Measurements from ENCODE around the gene ALDH3B1.

ALDH3B1 gene

DNA sequence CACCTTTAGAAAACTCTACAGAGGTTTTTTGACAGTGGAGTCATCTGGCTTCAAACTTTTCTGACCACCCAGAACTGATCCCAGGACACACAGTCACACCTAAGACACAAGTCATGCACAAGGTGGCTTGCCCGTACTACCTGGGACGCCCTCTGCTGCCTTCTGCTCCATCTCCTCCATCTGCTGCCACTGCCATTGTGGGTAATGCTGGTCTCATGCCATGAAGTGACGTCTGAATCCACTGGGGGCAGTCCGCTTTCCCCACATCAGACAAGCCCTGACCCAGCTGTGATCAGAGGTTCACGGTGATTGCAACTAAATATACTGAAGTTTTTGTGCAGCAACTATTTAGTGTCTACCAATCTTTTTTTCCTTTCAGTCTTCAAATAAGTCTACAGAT is 14.9 kb downstream of the ALDH3B1 start:
- H3K27ac ChIP-seq (ENCODE audit: low read depth, low read length): no peak overlapping the region
- peaks cover 39% of the 10 kb centered on the region for H3K4me1 ChIP-seq (ENCODE audit: control insufficient read depth, insufficient read depth, low read length, unreplicated experiment)
- H3K36me3 ChIP-seq (ENCODE audit: insufficient read depth, low read length): peaks cover 14% of the 10 kb centered on the region; the same call in 1 of the 2 replicates
- no peak overlapping the region for H2AFZ ChIP-seq (ENCODE audit: low read length, unreplicated experiment)
- peaks cover 3% of the 10 kb centered on the region for H3K79me2 ChIP-seq (ENCODE audit: control insufficient read depth, insufficient read depth, low read length, unreplicated experiment)
- no peak overlapping the region for H3K4me3 ChIP-seq (ENCODE audit: low read depth, low read length)
- no peaks in the 10 kb centered on the region for H3K27me3 ChIP-seq (ENCODE audit: insufficient read depth, low read length)

DNA sequence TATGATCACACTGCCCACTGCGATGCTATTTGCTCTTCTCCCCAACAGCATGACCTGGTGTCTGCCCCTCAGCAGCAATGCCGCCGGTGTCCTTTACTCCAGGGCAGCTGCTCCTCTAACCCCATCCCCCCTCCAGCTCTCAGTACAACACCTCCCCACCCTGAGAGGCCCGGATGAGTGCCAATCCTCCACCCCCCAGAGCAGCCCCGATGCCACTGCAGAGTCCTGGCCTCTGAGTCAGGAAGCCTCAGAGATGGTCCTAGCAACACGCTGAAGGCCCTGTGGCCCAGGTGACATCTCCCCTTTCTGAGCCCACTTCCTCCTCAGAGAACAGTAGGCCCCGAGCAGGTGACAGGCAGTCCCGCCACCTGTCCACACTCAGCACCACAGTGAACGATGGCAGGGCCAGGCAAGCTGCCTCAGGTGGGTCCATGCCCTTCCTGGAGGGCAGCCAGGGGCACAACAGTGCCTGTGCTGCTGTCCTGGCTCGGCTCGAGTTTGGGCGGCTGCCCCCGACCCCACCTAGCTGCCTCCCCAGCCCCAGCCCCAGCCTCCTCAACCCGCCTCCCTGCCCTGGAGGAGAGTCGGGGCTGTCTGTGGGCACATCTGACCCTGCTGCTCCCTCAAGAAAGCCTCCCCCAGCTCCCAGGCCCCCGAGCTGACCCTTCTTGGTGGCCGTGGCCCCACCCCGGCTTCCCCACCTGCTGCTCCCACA is 16.4 kb downstream of the ALDH3B1 start:
- Histone ChIP-seq H3K4me1 (ENCODE audit: control insufficient read depth, insufficient read depth, low read length, unreplicated experiment) (peaks cover 36% of the 10 kb centered on the region), H3K36me3 (ENCODE audit: insufficient read depth, low read length) (peaks cover 14% of the 10 kb centered on the region; the same call in 1 of the 2 replicates), H3K79me2 (ENCODE audit: control insufficient read depth, insufficient read depth, low read length, unreplicated experiment) (peaks cover 12% of the 10 kb centered on the region), H3K27ac (ENCODE audit: low read depth, low read length) (peak overlapping the region; percentile 86; the same call in 1 of the 2 replicates), H3K27me3 (ENCODE audit: insufficient read depth, low read length) (no peaks in the 10 kb centered on the region), H3K4me3 (ENCODE audit: low read depth, low read length) (no peak overlapping the region), H2AFZ (ENCODE audit: low read length, unreplicated experiment) (no peak overlapping the region)

DNA sequence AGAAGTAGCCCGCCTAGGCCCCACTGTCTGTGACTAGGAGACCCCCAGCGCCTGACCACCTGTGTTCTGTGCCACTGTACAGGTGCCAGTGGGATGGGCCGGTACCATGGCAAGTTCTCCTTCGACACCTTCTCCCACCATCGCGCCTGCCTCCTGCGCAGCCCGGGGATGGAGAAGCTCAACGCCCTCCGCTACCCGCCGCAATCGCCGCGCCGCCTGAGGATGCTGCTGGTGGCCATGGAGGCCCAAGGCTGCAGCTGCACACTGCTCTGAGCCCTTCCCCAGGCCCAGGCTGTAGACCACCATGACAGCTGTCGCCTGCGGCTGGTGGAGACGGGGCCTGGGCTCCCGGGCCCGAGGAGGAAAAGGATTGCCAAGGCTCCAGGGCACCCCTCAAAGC is 17.5 kb downstream of the ALDH3B1 start:
- H3K4me3 ChIP-seq (ENCODE audit: low read depth, low read length): 0 out of 2 replicates have a peak overlapping the region, but pooled peaks have one; percentile 30
- H3K36me3 ChIP-seq (ENCODE audit: insufficient read depth, low read length): peaks cover 14% of the 10 kb centered on the region; the same call in 1 of the 2 replicates
- H3K4me1 ChIP-seq (ENCODE audit: control insufficient read depth, insufficient read depth, low read length, unreplicated experiment): peaks cover 43% of the 10 kb centered on the region
- H2AFZ ChIP-seq (ENCODE audit: low read length, unreplicated experiment): no peak overlapping the region
- no peaks in the 10 kb centered on the region for H3K27me3 ChIP-seq (ENCODE audit: insufficient read depth, low read length)
- H3K79me2 ChIP-seq (ENCODE audit: control insufficient read depth, insufficient read depth, low read length, unreplicated experiment): peaks cover 20% of the 10 kb centered on the region
- H3K27ac ChIP-seq (ENCODE audit: low read depth, low read length): peak overlapping the region; percentile 86

DNA sequence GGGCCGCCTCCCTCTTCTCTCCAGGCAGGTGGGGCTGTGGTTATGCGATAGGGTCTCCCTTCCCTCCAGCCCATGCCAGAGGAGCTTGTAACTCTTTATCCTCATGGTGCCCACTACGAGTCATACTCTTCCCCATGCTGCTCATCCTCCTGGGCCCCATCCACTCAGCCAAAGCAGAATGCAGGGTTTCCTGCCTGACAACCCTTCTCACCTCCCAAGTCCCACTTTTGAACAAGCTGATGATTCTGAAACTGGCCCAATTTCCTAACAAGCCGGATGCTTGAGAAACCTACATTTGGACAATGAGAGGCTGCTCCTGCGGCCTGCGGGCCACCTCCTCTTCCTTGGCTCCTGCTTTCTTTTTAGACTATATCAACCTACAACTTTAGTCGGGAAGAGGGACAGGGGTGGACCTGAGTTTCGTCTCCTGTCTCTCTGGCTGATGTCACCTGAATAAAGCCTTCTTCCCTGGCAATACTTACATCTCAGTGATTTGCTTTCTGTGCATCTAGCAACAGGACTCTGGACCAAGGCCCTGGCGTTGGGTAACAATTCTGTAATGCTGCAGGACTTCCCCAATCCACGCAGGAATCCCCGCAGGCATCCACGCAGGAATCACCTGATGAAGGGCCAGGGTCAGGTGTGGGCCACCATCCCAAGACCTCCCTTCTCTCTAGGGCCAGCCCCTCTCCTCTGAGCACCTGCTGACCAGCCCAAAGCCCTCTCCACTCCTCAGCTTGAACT is 18.8 kb downstream of the ALDH3B1 start:
- Histone ChIP-seq H3K4me1 (ENCODE audit: control insufficient read depth, insufficient read depth, low read length, unreplicated experiment) (peaks cover 43% of the 10 kb centered on the region), H3K36me3 (ENCODE audit: insufficient read depth, low read length) (peaks cover 15% of the 10 kb centered on the region), H3K79me2 (ENCODE audit: control insufficient read depth, insufficient read depth, low read length, unreplicated experiment) (peaks cover 20% of the 10 kb centered on the region), H3K27me3 (ENCODE audit: insufficient read depth, low read length) (no peaks in the 10 kb centered on the region), H2AFZ (ENCODE audit: low read length, unreplicated experiment) (no peak overlapping the region), H3K27ac (ENCODE audit: low read depth, low read length) (peak overlapping the region; percentile 86), H3K4me3 (ENCODE audit: low read depth, low read length) (peak overlapping the region; percentile 95)

DNA sequence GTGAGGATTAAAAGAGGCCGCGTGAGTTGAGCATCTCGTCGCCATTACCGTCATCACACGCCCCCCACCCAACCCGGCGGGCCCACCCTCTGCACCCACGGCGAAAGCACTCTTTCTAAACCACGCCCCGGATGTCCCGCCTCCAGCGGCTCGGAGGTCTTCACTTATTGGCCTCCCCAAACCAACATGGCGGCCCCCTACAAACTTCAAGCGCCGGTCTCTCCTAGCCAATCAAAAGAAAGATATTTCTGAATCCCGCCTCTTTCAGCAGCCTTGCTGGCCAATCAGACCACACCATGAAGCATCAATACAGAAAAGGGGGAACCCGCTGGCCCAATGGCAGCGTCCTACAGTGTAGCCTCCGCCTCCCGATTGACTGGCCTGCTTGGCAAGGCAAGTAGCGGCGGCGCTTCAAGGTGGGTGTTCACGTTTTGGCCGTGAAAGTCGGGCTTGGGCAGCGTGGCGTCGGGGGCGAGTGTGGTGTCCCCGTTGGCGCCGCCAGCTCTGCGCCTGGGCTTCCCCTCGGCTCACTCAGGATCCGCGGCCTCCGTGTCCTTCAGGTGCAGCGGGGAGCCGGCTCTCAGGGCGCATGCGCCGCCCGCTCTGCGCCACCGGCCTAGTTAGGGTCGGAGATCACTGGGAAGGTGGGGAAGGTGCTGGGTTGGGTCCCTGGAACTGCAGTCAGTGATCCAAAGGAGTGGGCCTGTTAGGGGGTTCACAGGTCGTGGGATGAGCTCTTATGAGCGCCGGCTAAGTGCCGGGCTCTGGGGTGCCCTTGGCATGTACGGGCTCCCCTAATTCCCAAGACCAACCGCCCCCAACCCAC is 20.4 kb downstream of the ALDH3B1 start, which contains the start of gene NDUFS8:
Gene NDUFS8 (plus strand): TSS at position 364 of the 826 bp plus-strand sequence. CDS start 1,471 bp downstream, outside the sequence.
- peak within 1 kb of the TSS; percentile 95 for H3K4me3 ChIP-seq (ENCODE audit: low read depth, low read length)
- no peaks in the 10 kb centered on the region for H3K27me3 ChIP-seq (ENCODE audit: insufficient read depth, low read length)
- peak within 1 kb of the TSS; percentile 79 for H2AFZ ChIP-seq (ENCODE audit: low read length, unreplicated experiment)
- peaks cover 20% of the 10 kb centered on the region for H3K79me2 ChIP-seq (ENCODE audit: control insufficient read depth, insufficient read depth, low read length, unreplicated experiment)
- H3K27ac ChIP-seq (ENCODE audit: low read depth, low read length): peak within 1 kb of the TSS; percentile 86
- H3K36me3 ChIP-seq (ENCODE audit: insufficient read depth, low read length): peaks cover 6% of the 10 kb centered on the region; the same call in 1 of the 2 replicates
- H3K4me1 ChIP-seq (ENCODE audit: control insufficient read depth, insufficient read depth, low read length, unreplicated experiment): peaks cover 43% of the 10 kb centered on the region

DNA sequence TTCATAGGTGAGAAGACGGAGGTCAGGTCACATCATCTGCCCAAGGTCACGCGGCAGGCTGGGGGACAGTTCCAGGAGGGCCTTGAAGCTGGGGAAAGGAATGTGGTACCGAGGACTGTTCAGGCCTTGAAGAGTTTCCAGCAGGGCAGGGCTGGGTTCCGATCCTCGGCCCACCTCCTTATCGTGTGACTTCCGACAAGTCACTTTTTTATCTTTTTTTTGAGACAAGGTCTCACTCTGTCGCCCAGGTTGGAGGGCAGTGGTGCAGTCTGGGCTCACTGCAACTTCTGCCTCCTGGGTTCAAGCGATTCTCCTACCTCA is 21.0 kb downstream of the ALDH3B1 start:
- H3K27me3 ChIP-seq (ENCODE audit: insufficient read depth, low read length): no peaks in the 10 kb centered on the region
- H3K4me3 ChIP-seq (ENCODE audit: low read depth, low read length): peak overlapping the region; percentile 95
- peaks cover 6% of the 10 kb centered on the region; the same call in 1 of the 2 replicates for H3K36me3 ChIP-seq (ENCODE audit: insufficient read depth, low read length)
- H3K4me1 ChIP-seq (ENCODE audit: control insufficient read depth, insufficient read depth, low read length, unreplicated experiment): peaks cover 43% of the 10 kb centered on the region
- H3K27ac ChIP-seq (ENCODE audit: low read depth, low read length): peak overlapping the region; percentile 50
- peak overlapping the region; percentile 79 for H2AFZ ChIP-seq (ENCODE audit: low read length, unreplicated experiment)
- peaks cover 20% of the 10 kb centered on the region for H3K79me2 ChIP-seq (ENCODE audit: control insufficient read depth, insufficient read depth, low read length, unreplicated experiment)

DNA sequence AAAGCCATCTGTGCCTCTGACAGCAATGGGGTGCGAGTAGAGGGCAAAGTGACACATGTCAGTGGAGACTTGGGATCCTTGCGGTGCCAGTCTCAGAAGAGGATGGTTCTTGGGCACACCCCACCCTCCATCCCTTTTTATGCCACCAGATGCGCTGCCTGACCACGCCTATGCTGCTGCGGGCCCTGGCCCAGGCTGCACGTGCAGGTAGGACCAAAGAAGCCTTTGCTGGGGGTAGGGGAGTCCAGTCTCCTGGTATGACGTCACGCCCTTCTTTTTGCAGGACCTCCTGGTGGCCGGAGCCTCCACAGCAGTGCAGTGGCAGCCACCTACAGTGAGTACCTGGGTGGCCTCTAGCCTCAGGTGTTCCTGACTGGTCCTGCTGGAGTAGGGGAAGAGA is 21.9 kb downstream of the ALDH3B1 start:
- no peak overlapping the region for H3K27ac ChIP-seq (ENCODE audit: low read depth, low read length)
- no peak overlapping the region for H2AFZ ChIP-seq (ENCODE audit: low read length, unreplicated experiment)
- H3K4me3 ChIP-seq (ENCODE audit: low read depth, low read length): peak overlapping the region; percentile 95; the same call in 1 of the 2 replicates
- H3K4me1 ChIP-seq (ENCODE audit: control insufficient read depth, insufficient read depth, low read length, unreplicated experiment): peaks cover 38% of the 10 kb centered on the region
- peaks cover 6% of the 10 kb centered on the region; the same call in 1 of the 2 replicates for H3K36me3 ChIP-seq (ENCODE audit: insufficient read depth, low read length)
- H3K27me3 ChIP-seq (ENCODE audit: insufficient read depth, low read length): no peaks in the 10 kb centered on the region
- H3K79me2 ChIP-seq (ENCODE audit: control insufficient read depth, insufficient read depth, low read length, unreplicated experiment): peaks cover 20% of the 10 kb centered on the region

DNA sequence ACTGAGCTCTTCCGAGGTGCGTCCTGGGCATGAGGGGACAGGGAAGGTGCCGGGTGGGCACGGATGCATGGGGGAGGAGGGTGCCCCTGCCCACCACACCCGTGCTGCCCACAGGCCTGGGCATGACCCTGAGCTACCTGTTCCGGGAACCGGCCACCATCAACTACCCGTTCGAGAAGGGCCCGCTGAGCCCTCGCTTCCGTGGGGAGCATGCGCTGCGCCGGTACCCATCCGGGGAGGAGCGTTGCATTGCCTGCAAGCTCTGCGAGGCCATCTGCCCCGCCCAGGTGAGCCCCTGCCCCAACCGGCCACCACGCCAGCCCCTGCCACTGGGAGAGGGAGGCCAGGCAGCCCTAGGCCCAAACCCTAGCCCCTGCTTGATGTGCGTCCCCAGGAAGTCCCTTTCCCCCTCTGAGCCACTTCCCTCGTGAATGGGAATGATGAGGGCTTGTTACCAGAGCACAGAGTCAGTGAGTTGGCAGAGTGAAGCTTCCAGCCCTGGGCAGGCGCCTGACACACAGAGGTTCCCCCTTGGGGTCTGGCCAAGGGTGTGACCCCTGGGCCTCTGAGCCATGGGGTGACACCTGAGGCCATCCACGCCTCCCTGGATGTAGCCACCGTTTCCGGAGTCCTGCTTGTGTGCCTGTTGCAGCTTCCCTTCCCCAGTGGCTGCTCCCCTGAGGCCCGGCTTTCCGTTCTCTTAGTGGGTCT is 23.0 kb downstream of the ALDH3B1 start:
- H3K36me3 ChIP-seq (ENCODE audit: insufficient read depth, low read length): peaks cover 6% of the 10 kb centered on the region; the same call in 1 of the 2 replicates
- peaks cover 32% of the 10 kb centered on the region for H3K4me1 ChIP-seq (ENCODE audit: control insufficient read depth, insufficient read depth, low read length, unreplicated experiment)
- H3K4me3 ChIP-seq (ENCODE audit: low read depth, low read length): no peak overlapping the region
- peaks cover 20% of the 10 kb centered on the region for H3K79me2 ChIP-seq (ENCODE audit: control insufficient read depth, insufficient read depth, low read length, unreplicated experiment)
- no peak overlapping the region for H2AFZ ChIP-seq (ENCODE audit: low read length, unreplicated experiment)
- H3K27me3 ChIP-seq (ENCODE audit: insufficient read depth, low read length): no peaks in the 10 kb centered on the region
- no peak overlapping the region for H3K27ac ChIP-seq (ENCODE audit: low read depth, low read length)

DNA sequence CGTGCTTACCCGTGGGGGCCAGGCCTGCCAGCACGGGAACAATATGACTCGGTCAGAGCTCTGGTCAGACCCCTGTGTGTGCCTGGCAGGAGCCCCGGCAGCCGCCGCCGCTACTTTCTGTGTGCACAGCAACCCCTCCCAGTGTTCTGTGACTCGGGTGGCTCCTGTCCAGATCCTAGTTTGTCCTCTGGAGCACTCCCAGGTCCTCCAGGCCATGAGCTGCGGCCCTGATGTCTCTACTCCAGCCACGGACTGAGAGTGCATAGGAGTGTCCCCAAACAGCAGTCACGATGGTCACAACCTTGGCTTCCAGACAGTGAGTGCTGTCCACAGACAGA is 23.6 kb downstream of the ALDH3B1 start:
- Histone ChIP-seq H3K27ac (ENCODE audit: low read depth, low read length) (no peak overlapping the region), H3K79me2 (ENCODE audit: control insufficient read depth, insufficient read depth, low read length, unreplicated experiment) (peaks cover 25% of the 10 kb centered on the region), H3K4me1 (ENCODE audit: control insufficient read depth, insufficient read depth, low read length, unreplicated experiment) (peaks cover 32% of the 10 kb centered on the region), H3K36me3 (ENCODE audit: insufficient read depth, low read length) (peaks cover 6% of the 10 kb centered on the region; the same call in 1 of the 2 replicates), H3K4me3 (ENCODE audit: low read depth, low read length) (no peak overlapping the region), H2AFZ (ENCODE audit: low read length, unreplicated experiment) (no peak overlapping the region), H3K27me3 (ENCODE audit: insufficient read depth, low read length) (no peaks in the 10 kb centered on the region)

Data from ACC112 (cell line).